ENCODE measurements around the gene PDE6B. TPM values are rescaled to one million over a fixed set of nuclear protein-coding genes. Genes with fewer than 3 reads are reported as not detected.
"Not testable (repeated sequence)": the region's sequence is repeated elsewhere in the genome, so short reads cannot be mapped to it uniquely, and the experiment has no call there.

PDE6B gene
- total and polyA plus RNA-seq, 4 donors, result 2.7 to 24.6 (median 12.0) TPM

GRCh38 chr4:637536-638280 lies 12.3 kb downstream of the PDE6B start:
- DNase-seq, result peak in 1 of 3 donors; percentile 6
- no peak for TF ChIP-seq CTCF (IDR thresholded peaks at IDR 0.05; ENCODE audit: control extremely low read depth, extremely low read depth)
- H3K36me3 ChIP-seq (ENCODE audit: control insufficient read depth in 4 of 4, insufficient read depth in 4 of 4, low read length in 4 of 4), result no peaks in the 10 kb centered on the region
- H3K9me3 ChIP-seq (ENCODE audit: control insufficient read depth in 4 of 4, insufficient read depth in 3 of 4, low read length in 3 of 4), result peaks cover 0 to 12% (median 0%) of the 10 kb centered on the region in 4 donors
- H3K4me3 ChIP-seq, result no peak overlapping the region
- H3K27ac ChIP-seq (ENCODE audit: low read depth in 1 of 2, low read length in 1 of 2), result no peak overlapping the region
- 66 to 80% methylated on average over 32 of the region's 32 CpGs for WGBS, 2 donors
- H3K9ac ChIP-seq (ENCODE audit: insufficient read depth in 1 of 2, low read length in 2 of 2), result no peak overlapping the region
- peaks cover 0 to 5% (median 0%) of the 10 kb centered on the region in 3 donors for H3K27me3 ChIP-seq (ENCODE audit: control insufficient read depth in 3 of 3, insufficient read depth in 3 of 3, low read length in 2 of 3)
- no peaks in the 10 kb centered on the region for H3K4me1 ChIP-seq (ENCODE audit: control insufficient read depth in 5 of 5, insufficient read depth in 5 of 5, low read length in 5 of 5)
- no peak for ATAC-seq (ENCODE audit: insufficient read depth, low FRiP score)

GRCh38 chr4:642366-642765 lies 17.0 kb downstream of the PDE6B start:
- not testable (repeated sequence) for H3K27me3 ChIP-seq (ENCODE audit: control insufficient read depth in 3 of 3, insufficient read depth in 3 of 3, low read length in 2 of 3)

GRCh38 chr4:646460-646859 lies 21.1 kb downstream of the PDE6B start:
- Histone ChIP-seq H3K27me3 (ENCODE audit: control insufficient read depth in 3 of 3, insufficient read depth in 3 of 3, low read length in 2 of 3) (peaks cover 0 to 14% (median 0%) of the 10 kb centered on the region in 3 donors), H3K9ac (ENCODE audit: insufficient read depth in 1 of 2, low read length in 2 of 2) (no peak overlapping the region), H3K4me1 (ENCODE audit: control insufficient read depth in 5 of 5, insufficient read depth in 5 of 5, low read length in 5 of 5) (no peaks in the 10 kb centered on the region), H3K9me3 (ENCODE audit: control insufficient read depth in 4 of 4, insufficient read depth in 3 of 4, low read length in 3 of 4) (peaks cover 0 to under 1% (median 0%) of the 10 kb centered on the region in 4 donors), H3K4me3 (no peak overlapping the region), H3K36me3 (ENCODE audit: control insufficient read depth in 4 of 4, insufficient read depth in 4 of 4, low read length in 4 of 4) (no peaks in the 10 kb centered on the region), H3K27ac (ENCODE audit: low read depth in 1 of 2, low read length in 1 of 2) (no peak overlapping the region)
- 65 to 81% methylated on average over 32 of the region's 32 CpGs for WGBS, 2 donors
- TF ChIP-seq CTCF (IDR thresholded peaks at IDR 0.05; ENCODE audit: control extremely low read depth, extremely low read depth), result no peak
- DNase-seq (peak in 2 of 3 donors; percentile 21 to 24), ATAC-seq (ENCODE audit: insufficient read depth, low FRiP score) (no peak)

More at GRCh38 chr4:642366-642765, 17.0 kb downstream of the PDE6B start:
- not testable (repeated sequence) for H3K4me3 ChIP-seq; H3K9ac ChIP-seq (ENCODE audit: insufficient read depth in 1 of 2, low read length in 2 of 2); H3K9me3 ChIP-seq (ENCODE audit: control insufficient read depth in 4 of 4, insufficient read depth in 3 of 4, low read length in 3 of 4); DNase-seq; ATAC-seq (ENCODE audit: insufficient read depth, low FRiP score); H3K36me3 ChIP-seq (ENCODE audit: control insufficient read depth in 4 of 4, insufficient read depth in 4 of 4, low read length in 4 of 4); H3K27ac ChIP-seq (ENCODE audit: low read depth in 1 of 2, low read length in 1 of 2); H3K4me1 ChIP-seq (ENCODE audit: control insufficient read depth in 5 of 5, insufficient read depth in 5 of 5, low read length in 5 of 5)
- WGBS, 2 donors, result 84 to 93% methylated on average over 6 of the region's 6 CpGs

GRCh38 chr4:647481-647880 lies 22.1 kb downstream of the PDE6B start:
- no peak overlapping the region for H3K27ac ChIP-seq (ENCODE audit: low read depth in 1 of 2, low read length in 1 of 2)
- WGBS, 2 donors, result 68 to 76% methylated on average over 13 of the region's 13 CpGs
- peaks cover 0 to 24% (median 1%) of the 10 kb centered on the region in 3 donors for H3K27me3 ChIP-seq (ENCODE audit: control insufficient read depth in 3 of 3, insufficient read depth in 3 of 3, low read length in 2 of 3)
- no peaks in the 10 kb centered on the region for H3K4me1 ChIP-seq (ENCODE audit: control insufficient read depth in 5 of 5, insufficient read depth in 5 of 5, low read length in 5 of 5)
- DNase-seq (no peak), ATAC-seq (ENCODE audit: insufficient read depth, low FRiP score) (no peak)
- no peak overlapping the region for H3K9ac ChIP-seq (ENCODE audit: insufficient read depth in 1 of 2, low read length in 2 of 2)
- TF ChIP-seq CTCF (IDR thresholded peaks at IDR 0.05; ENCODE audit: control extremely low read depth, extremely low read depth), result no peak
- no peaks in the 10 kb centered on the region for H3K36me3 ChIP-seq (ENCODE audit: control insufficient read depth in 4 of 4, insufficient read depth in 4 of 4, low read length in 4 of 4)
- no peak overlapping the region for H3K4me3 ChIP-seq
- no peaks in the 10 kb centered on the region for H3K9me3 ChIP-seq (ENCODE audit: control insufficient read depth in 4 of 4, insufficient read depth in 3 of 4, low read length in 3 of 4)
